HepG2 (cell line): ENCODE data around the gene GALNT9.

Experiments used
- CEBPB ChIP-seq: IDR thresholded peaks from 2 replicates; pipeline ENCODE4 v1.6.1; 2011; ENCODE audit warnings: low read depth, low read length, improper control_type of control experiment, borderline replicate concordance
- CREM ChIP-seq, 2 experiments: sonication (generic) in 1 of 2; formaldehyde crosslinking in 1 of 2; IDR thresholded peaks; 2 replicates each; pipeline versions ENCODE4 v1.4.0 to v1.6.1; 2016 to 2020; ENCODE audit warnings: antibody characterized with exemption in 1 of 2, mild to moderate bottlenecking in 1 of 2, missing genetic modification reagents in 1 of 2
- HNRNPK ChIP-seq: fragments of 200-400 bp; formaldehyde crosslinking; IDR thresholded peaks from 2 replicates; pipeline ENCODE4 v1.6.1; 2018; ENCODE audit warnings: low read length, low read depth, moderate library complexity, mild to moderate bottlenecking; ENCODE audit not compliant: poor library complexity, severe bottlenecking
- NFYB ChIP-seq: sonication (generic); formaldehyde crosslinking; IDR thresholded peaks from 2 replicates; pipeline ENCODE4 v1.4.0; 2020; ENCODE audit warnings: missing genetic modification reagents
- NFYC ChIP-seq: IDR thresholded peaks from 2 replicates; pipeline ENCODE4 v1.6.1; 2016; ENCODE audit warnings: missing genetic modification reagents, missing compliant biosample characterization
- PCBP2 ChIP-seq: fragments of 200-400 bp; formaldehyde crosslinking; optimal IDR thresholded peaks from 2 replicates; pipeline ENCODE3; 2018; ENCODE audit warnings: low read length, low read depth; ENCODE audit not compliant: poor library complexity, severe bottlenecking
- POLR2A ChIP-seq, 2 experiments: IDR thresholded peaks; 2 replicates each; pipeline ENCODE4 v1.6.1; 2011; ENCODE audit warnings: low read depth in 2 of 2, low read length in 2 of 2, mild to moderate bottlenecking in 1 of 2, moderate library complexity in 1 of 2; ENCODE audit not compliant: insufficient read depth in 1 of 2
- RXRB ChIP-seq: IDR thresholded peaks from 2 replicates; pipeline ENCODE4 v1.6.1; 2016; ENCODE audit warnings: borderline replicate concordance, missing genetic modification reagents, missing compliant biosample characterization
- STAG1 ChIP-seq: sonication (generic); formaldehyde crosslinking; IDR thresholded peaks from 2 replicates; pipeline ENCODE4 v1.4.0; 2020; ENCODE audit warnings: missing genetic modification reagents
- TCF7L2 ChIP-seq: IDR thresholded peaks from 2 replicates; pipeline ENCODE4 v1.6.1; 2011; ENCODE audit warnings: mild to moderate bottlenecking, low read depth, low read length, moderate library complexity
- TF ChIP-seq, protein P1 (sequence below): sonication (generic); formaldehyde crosslinking; IDR thresholded peaks from 2 replicates; pipeline ENCODE4 v1.5.0; 2020; ENCODE audit warnings: mild to moderate bottlenecking, missing genetic modification reagents, moderate library complexity
- TF ChIP-seq, protein P2 (sequence below): sonication (generic); formaldehyde crosslinking; IDR thresholded peaks from 2 replicates; pipeline ENCODE4 v1.5.1; 2020; ENCODE audit warnings: missing genetic modification reagents, mild to moderate bottlenecking, borderline replicate concordance
- TF ChIP-seq, protein P3 (sequence below): fragments of 450-650 bp; IDR thresholded peaks from 2 replicates; pipeline ENCODE4 v1.6.1; 2017; ENCODE audit warnings: mild to moderate bottlenecking
- TF ChIP-seq, protein P4 (sequence below), 2 experiments: IDR thresholded peaks; 2 replicates each; pipeline ENCODE4 v1.6.1; 2011 to 2012; ENCODE audit warnings: low read length in 2 of 2, borderline replicate concordance in 1 of 2, low read depth in 1 of 2, mild to moderate bottlenecking in 1 of 2, moderate library complexity in 1 of 2

DNA sequence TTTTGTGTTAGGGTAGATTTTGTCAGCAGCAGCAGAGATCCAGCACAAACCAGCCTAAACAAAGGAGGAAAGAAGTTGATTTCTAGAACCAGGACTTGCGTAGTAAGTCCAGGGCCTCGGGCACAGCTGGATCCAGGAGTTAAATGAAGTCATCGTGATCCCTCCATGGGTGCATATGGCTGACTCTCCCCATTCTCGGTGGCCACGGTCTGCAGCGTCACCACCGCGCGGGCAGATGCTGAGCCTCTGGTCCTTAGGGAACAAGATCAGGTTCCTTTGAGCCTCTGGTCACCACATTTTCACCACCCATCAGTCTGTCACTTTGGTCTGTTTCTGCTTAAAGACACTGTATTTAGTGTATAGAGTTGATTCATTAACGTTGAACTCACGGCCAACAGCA, 14.8 kb upstream of the GALNT9 start:
- TF ChIP-seq, protein P1, sequence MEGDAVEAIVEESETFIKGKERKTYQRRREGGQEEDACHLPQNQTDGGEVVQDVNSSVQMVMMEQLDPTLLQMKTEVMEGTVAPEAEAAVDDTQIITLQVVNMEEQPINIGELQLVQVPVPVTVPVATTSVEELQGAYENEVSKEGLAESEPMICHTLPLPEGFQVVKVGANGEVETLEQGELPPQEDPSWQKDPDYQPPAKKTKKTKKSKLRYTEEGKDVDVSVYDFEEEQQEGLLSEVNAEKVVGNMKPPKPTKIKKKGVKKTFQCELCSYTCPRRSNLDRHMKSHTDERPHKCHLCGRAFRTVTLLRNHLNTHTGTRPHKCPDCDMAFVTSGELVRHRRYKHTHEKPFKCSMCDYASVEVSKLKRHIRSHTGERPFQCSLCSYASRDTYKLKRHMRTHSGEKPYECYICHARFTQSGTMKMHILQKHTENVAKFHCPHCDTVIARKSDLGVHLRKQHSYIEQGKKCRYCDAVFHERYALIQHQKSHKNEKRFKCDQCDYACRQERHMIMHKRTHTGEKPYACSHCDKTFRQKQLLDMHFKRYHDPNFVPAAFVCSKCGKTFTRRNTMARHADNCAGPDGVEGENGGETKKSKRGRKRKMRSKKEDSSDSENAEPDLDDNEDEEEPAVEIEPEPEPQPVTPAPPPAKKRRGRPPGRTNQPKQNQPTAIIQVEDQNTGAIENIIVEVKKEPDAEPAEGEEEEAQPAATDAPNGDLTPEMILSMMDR (CRISPR knock-in tag), result no peak
- no peak for TF ChIP-seq POLR2A (IDR thresholded peaks at IDR 0.05; ENCODE audit: insufficient read depth in 1 of 2, low read depth in 2 of 2, low read length in 2 of 2)
- TF ChIP-seq HNRNPK, result no peak
- TF ChIP-seq CEBPB, result no peak
- no peak for TF ChIP-seq NFYB (CRISPR knock-in tag)
- TF ChIP-seq, protein P2, sequence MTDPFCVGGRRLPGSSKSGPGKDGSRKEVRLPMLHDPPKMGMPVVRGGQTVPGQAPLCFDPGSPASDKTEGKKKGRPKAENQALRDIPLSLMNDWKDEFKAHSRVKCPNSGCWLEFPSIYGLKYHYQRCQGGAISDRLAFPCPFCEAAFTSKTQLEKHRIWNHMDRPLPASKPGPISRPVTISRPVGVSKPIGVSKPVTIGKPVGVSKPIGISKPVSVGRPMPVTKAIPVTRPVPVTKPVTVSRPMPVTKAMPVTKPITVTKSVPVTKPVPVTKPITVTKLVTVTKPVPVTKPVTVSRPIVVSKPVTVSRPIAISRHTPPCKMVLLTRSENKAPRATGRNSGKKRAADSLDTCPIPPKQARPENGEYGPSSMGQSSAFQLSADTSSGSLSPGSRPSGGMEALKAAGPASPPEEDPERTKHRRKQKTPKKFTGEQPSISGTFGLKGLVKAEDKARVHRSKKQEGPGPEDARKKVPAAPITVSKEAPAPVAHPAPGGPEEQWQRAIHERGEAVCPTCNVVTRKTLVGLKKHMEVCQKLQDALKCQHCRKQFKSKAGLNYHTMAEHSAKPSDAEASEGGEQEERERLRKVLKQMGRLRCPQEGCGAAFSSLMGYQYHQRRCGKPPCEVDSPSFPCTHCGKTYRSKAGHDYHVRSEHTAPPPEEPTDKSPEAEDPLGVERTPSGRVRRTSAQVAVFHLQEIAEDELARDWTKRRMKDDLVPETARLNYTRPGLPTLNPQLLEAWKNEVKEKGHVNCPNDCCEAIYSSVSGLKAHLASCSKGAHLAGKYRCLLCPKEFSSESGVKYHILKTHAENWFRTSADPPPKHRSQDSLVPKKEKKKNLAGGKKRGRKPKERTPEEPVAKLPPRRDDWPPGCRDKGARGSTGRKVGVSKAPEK (CRISPR knock-in tag), result no peak
- TF ChIP-seq CREM (IDR thresholded peaks at IDR 0.05), result no peak
- no peak for TF ChIP-seq CREM (CRISPR knock-in tag; IDR thresholded peaks at IDR 0.05)
- no peak for TF ChIP-seq RXRB (CRISPR knock-in tag)
- TF ChIP-seq, protein P3, sequence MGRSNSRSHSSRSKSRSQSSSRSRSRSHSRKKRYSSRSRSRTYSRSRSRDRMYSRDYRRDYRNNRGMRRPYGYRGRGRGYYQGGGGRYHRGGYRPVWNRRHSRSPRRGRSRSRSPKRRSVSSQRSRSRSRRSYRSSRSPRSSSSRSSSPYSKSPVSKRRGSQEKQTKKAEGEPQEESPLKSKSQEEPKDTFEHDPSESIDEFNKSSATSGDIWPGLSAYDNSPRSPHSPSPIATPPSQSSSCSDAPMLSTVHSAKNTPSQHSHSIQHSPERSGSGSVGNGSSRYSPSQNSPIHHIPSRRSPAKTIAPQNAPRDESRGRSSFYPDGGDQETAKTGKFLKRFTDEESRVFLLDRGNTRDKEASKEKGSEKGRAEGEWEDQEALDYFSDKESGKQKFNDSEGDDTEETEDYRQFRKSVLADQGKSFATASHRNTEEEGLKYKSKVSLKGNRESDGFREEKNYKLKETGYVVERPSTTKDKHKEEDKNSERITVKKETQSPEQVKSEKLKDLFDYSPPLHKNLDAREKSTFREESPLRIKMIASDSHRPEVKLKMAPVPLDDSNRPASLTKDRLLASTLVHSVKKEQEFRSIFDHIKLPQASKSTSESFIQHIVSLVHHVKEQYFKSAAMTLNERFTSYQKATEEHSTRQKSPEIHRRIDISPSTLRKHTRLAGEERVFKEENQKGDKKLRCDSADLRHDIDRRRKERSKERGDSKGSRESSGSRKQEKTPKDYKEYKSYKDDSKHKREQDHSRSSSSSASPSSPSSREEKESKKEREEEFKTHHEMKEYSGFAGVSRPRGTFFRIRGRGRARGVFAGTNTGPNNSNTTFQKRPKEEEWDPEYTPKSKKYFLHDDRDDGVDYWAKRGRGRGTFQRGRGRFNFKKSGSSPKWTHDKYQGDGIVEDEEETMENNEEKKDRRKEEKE, result no peak
- TF ChIP-seq NFYC (CRISPR knock-in tag), result no peak
- TF ChIP-seq TCF7L2, result no peak
- no peak for TF ChIP-seq PCBP2
- TF ChIP-seq STAG1 (CRISPR knock-in tag), result no peak
- TF ChIP-seq, protein P4, sequence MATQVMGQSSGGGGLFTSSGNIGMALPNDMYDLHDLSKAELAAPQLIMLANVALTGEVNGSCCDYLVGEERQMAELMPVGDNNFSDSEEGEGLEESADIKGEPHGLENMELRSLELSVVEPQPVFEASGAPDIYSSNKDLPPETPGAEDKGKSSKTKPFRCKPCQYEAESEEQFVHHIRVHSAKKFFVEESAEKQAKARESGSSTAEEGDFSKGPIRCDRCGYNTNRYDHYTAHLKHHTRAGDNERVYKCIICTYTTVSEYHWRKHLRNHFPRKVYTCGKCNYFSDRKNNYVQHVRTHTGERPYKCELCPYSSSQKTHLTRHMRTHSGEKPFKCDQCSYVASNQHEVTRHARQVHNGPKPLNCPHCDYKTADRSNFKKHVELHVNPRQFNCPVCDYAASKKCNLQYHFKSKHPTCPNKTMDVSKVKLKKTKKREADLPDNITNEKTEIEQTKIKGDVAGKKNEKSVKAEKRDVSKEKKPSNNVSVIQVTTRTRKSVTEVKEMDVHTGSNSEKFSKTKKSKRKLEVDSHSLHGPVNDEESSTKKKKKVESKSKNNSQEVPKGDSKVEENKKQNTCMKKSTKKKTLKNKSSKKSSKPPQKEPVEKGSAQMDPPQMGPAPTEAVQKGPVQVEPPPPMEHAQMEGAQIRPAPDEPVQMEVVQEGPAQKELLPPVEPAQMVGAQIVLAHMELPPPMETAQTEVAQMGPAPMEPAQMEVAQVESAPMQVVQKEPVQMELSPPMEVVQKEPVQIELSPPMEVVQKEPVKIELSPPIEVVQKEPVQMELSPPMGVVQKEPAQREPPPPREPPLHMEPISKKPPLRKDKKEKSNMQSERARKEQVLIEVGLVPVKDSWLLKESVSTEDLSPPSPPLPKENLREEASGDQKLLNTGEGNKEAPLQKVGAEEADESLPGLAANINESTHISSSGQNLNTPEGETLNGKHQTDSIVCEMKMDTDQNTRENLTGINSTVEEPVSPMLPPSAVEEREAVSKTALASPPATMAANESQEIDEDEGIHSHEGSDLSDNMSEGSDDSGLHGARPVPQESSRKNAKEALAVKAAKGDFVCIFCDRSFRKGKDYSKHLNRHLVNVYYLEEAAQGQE (IDR thresholded peaks at IDR 0.05; ENCODE audit: borderline replicate concordance in 1 of 2, low read depth in 1 of 2, low read length in 2 of 2), result no peak
